ENCODE data around the gene NUP205. TPM values are rescaled to one million over a fixed set of nuclear protein-coding genes. Genes with fewer than 3 reads are reported as not detected.

Gene NUP205
- total RNA-seq, 2 donors from 2014 or later = 118 to 129 TPM

DNA sequence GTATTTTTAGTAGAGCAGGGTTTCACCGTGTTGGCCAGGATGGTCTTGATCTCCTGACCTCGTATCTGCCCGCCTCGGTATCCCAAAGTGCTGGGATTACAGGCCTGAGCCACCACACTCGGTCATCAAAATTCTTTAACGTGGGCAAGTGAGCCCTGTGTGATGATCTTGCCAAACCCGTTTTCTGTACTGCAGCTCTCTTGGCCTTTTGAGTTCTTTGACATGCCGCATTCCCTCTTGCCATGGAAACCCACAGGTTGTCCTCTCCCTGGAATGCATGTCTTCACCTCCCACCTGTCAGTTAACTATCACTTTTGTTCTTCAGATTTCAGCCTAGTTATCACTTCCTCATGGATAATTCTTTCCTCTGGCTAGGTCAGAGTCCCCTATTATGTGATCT is 5.0 kb downstream of the NUP205 start:
- Mint-ChIP-seq H3K4me3 (no peak overlapping the region), H3K27me3 (ENCODE audit: insufficient read depth) (no peaks in the 10 kb centered on the region), H3K36me3 (ENCODE audit: low read depth) (peaks cover 18% of the 10 kb centered on the region), H3K9me3 (no peaks in the 10 kb centered on the region), H3K4me1 (peaks cover 16% of the 10 kb centered on the region), H3K27ac (peak overlapping the region; percentile 19)
- WGBS, 2 experiments (ENCODE audit: insufficient coverage in 1 of 2, insufficient read length in 1 of 2) = 87 to 89% methylated on average over 8 of the region's 8 CpGs
- TF ChIP-seq, protein P1, sequence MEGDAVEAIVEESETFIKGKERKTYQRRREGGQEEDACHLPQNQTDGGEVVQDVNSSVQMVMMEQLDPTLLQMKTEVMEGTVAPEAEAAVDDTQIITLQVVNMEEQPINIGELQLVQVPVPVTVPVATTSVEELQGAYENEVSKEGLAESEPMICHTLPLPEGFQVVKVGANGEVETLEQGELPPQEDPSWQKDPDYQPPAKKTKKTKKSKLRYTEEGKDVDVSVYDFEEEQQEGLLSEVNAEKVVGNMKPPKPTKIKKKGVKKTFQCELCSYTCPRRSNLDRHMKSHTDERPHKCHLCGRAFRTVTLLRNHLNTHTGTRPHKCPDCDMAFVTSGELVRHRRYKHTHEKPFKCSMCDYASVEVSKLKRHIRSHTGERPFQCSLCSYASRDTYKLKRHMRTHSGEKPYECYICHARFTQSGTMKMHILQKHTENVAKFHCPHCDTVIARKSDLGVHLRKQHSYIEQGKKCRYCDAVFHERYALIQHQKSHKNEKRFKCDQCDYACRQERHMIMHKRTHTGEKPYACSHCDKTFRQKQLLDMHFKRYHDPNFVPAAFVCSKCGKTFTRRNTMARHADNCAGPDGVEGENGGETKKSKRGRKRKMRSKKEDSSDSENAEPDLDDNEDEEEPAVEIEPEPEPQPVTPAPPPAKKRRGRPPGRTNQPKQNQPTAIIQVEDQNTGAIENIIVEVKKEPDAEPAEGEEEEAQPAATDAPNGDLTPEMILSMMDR (conservative IDR thresholded peaks at IDR 0.05) = no peak
- H3K9me3 ChIP-seq (ENCODE audit: control insufficient read depth, low read length) = no peaks in the 10 kb centered on the region
- no peaks in the 10 kb centered on the region for H3K27me3 ChIP-seq (ENCODE audit: control insufficient read depth, insufficient read depth, low read length, poor library complexity, severe bottlenecking)
- H3K9ac ChIP-seq (ENCODE audit: extremely low read depth, low read length, poor library complexity, severe bottlenecking) = no peak overlapping the region
- H3K4me1 ChIP-seq (ENCODE audit: control insufficient read depth, insufficient read depth, low read length) = no peaks in the 10 kb centered on the region
- peak; percentile 80 for DNase-seq
- H3K4me3 ChIP-seq (ENCODE audit: low read length) = no peak overlapping the region
- peaks cover 11% of the 10 kb centered on the region for H3K36me3 ChIP-seq (ENCODE audit: control insufficient read depth, insufficient read depth, low read length)
- no peak overlapping the region for H3K27ac ChIP-seq (ENCODE audit: low read depth, low read length)

DNA sequence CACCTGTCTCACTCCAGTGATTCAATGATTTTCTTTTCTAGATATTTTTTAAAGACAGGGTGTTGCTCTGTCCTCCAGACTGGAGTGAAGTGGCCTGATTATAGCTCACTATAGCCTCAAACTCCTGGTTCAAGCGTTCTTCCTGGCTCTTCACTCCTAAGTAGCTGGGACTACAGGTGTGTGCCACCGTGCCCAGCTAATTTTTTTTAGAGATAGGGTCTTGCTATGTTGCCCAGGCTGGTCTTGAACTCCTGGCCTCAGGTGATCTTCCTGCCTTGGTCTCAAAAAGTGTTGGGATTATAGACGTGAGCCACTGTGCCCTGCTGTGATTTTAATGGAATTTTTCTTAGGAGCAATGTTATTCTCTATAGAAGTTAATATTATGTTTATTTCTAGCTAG is 14.1 kb downstream of the NUP205 start:
- no peaks in the 10 kb centered on the region for H3K4me1 Mint-ChIP-seq
- no peak for DNase-seq
- H3K9ac ChIP-seq (ENCODE audit: extremely low read depth, low read length, poor library complexity, severe bottlenecking) = no peak overlapping the region
- no peaks in the 10 kb centered on the region for H3K4me1 ChIP-seq (ENCODE audit: control insufficient read depth, insufficient read depth, low read length)
- no peak overlapping the region for H3K4me3 ChIP-seq (ENCODE audit: low read length)
- no peak overlapping the region for H3K27ac ChIP-seq (ENCODE audit: low read depth, low read length)
- H3K36me3 Mint-ChIP-seq (ENCODE audit: low read depth) = peaks cover 47% of the 10 kb centered on the region
- 90 to 95% methylated on average over 2 to 3 of the region's 3 CpGs for WGBS, 2 experiments (ENCODE audit: insufficient coverage in 1 of 2, insufficient read length in 1 of 2)
- H3K36me3 ChIP-seq (ENCODE audit: control insufficient read depth, insufficient read depth, low read length) = peaks cover 58% of the 10 kb centered on the region
- H3K27me3 Mint-ChIP-seq (ENCODE audit: insufficient read depth) = no peaks in the 10 kb centered on the region
- H3K27ac Mint-ChIP-seq = no peak overlapping the region
- H3K27me3 ChIP-seq (ENCODE audit: control insufficient read depth, insufficient read depth, low read length, poor library complexity, severe bottlenecking) = no peaks in the 10 kb centered on the region
- H3K9me3 Mint-ChIP-seq = no peaks in the 10 kb centered on the region
- no peaks in the 10 kb centered on the region for H3K9me3 ChIP-seq (ENCODE audit: control insufficient read depth, low read length)
- H3K4me3 Mint-ChIP-seq = no peak overlapping the region
- TF ChIP-seq, protein P1 (conservative IDR thresholded peaks at IDR 0.05) = no peak

- Mint-ChIP-seq H3K27me3 (ENCODE audit: insufficient read depth) (no peaks in the 10 kb centered on the region), H3K9me3 (no peaks in the 10 kb centered on the region), H3K27ac (no peak overlapping the region), H3K4me3 (no peak overlapping the region), H3K36me3 (ENCODE audit: low read depth) (peaks cover 61% of the 10 kb centered on the region), H3K4me1 (no peaks in the 10 kb centered on the region)
- 94 to 100% methylated on average over 2 of the region's 2 CpGs for WGBS, 2 experiments (ENCODE audit: insufficient coverage in 1 of 2, insufficient read length in 1 of 2)
- Histone ChIP-seq H3K4me3 (ENCODE audit: low read length) (no peak overlapping the region), H3K9ac (ENCODE audit: extremely low read depth, low read length, poor library complexity, severe bottlenecking) (no peak overlapping the region), H3K4me1 (ENCODE audit: control insufficient read depth, insufficient read depth, low read length) (no peaks in the 10 kb centered on the region), H3K27ac (ENCODE audit: low read depth, low read length) (no peak overlapping the region), H3K36me3 (ENCODE audit: control insufficient read depth, insufficient read depth, low read length) (peaks cover 75% of the 10 kb centered on the region), H3K27me3 (ENCODE audit: control insufficient read depth, insufficient read depth, low read length, poor library complexity, severe bottlenecking) (no peaks in the 10 kb centered on the region), H3K9me3 (ENCODE audit: control insufficient read depth, low read length) (no peaks in the 10 kb centered on the region)
- no peak for DNase-seq
- TF ChIP-seq, protein P1 (conservative IDR thresholded peaks at IDR 0.05) = no peak
Observed at GRCh38 chr7:135573541-135573940, 15.8 kb downstream of the NUP205 start.
